ENCODE measurements around the gene COL13A1.

COL13A1 gene

GRCh38 chr10:69850440-69850839 is 48.7 kb downstream of the COL13A1 start:
- no peak for TF ChIP-seq CTCF (IDR thresholded peaks at IDR 0.05; ENCODE audit: low read depth, low read length)
- TF ChIP-seq MYC (IDR thresholded peaks at IDR 0.05; ENCODE audit: low read depth, low read length), result no peak
- no peak for TF ChIP-seq POLR2A (IDR thresholded peaks at IDR 0.05; ENCODE audit: extremely low read depth, insufficient read length)
- no peak for TF ChIP-seq MAX (IDR thresholded peaks at IDR 0.05; ENCODE audit: low read depth, low read length)
- DNase-seq (ENCODE audit: low read depth), result no peak
- no peak overlapping the region for H3K4me3 ChIP-seq (ENCODE audit: low read depth, low read length)

- H3K4me3 ChIP-seq (ENCODE audit: low read depth, low read length), result no peak overlapping the region
- DNase-seq (ENCODE audit: low read depth), result no peak
- no peak for TF ChIP-seq MAX (IDR thresholded peaks at IDR 0.05; ENCODE audit: low read depth, low read length)
- TF ChIP-seq POLR2A (IDR thresholded peaks at IDR 0.05; ENCODE audit: extremely low read depth, insufficient read length), result no peak
- no peak for TF ChIP-seq MYC (IDR thresholded peaks at IDR 0.05; ENCODE audit: low read depth, low read length)
- no peak for TF ChIP-seq CTCF (IDR thresholded peaks at IDR 0.05; ENCODE audit: low read depth, low read length)
These were observed 49.6 kb downstream of the COL13A1 start for GRCh38 chr10:69851306-69851705.

GRCh38 chr10:69853064-69853463 is 51.4 kb downstream of the COL13A1 start:
- TF ChIP-seq POLR2A (IDR thresholded peaks at IDR 0.05; ENCODE audit: extremely low read depth, insufficient read length), result no peak
- TF ChIP-seq CTCF (IDR thresholded peaks at IDR 0.05; ENCODE audit: low read depth, low read length), result no peak
- no peak for TF ChIP-seq MAX (IDR thresholded peaks at IDR 0.05; ENCODE audit: low read depth, low read length)
- no peak for TF ChIP-seq MYC (IDR thresholded peaks at IDR 0.05; ENCODE audit: low read depth, low read length)
- DNase-seq (ENCODE audit: low read depth), result no peak
- H3K4me3 ChIP-seq (ENCODE audit: low read depth, low read length), result no peak overlapping the region

- DNase-seq (ENCODE audit: low read depth), result no peak
- TF ChIP-seq MAX (IDR thresholded peaks at IDR 0.05; ENCODE audit: low read depth, low read length) (no peak), CTCF (IDR thresholded peaks at IDR 0.05; ENCODE audit: low read depth, low read length) (no peak), POLR2A (IDR thresholded peaks at IDR 0.05; ENCODE audit: extremely low read depth, insufficient read length) (no peak), MYC (IDR thresholded peaks at IDR 0.05; ENCODE audit: low read depth, low read length) (no peak)
- H3K4me3 ChIP-seq (ENCODE audit: low read depth, low read length), result no peak overlapping the region
These were observed 53.0 kb downstream of the COL13A1 start for GRCh38 chr10:69854511-69855345.

- DNase-seq (ENCODE audit: low read depth), result no peak
- TF ChIP-seq POLR2A (IDR thresholded peaks at IDR 0.05; ENCODE audit: extremely low read depth, insufficient read length), result no peak
- TF ChIP-seq MAX (IDR thresholded peaks at IDR 0.05; ENCODE audit: low read depth, low read length), result no peak
- no peak for TF ChIP-seq MYC (IDR thresholded peaks at IDR 0.05; ENCODE audit: low read depth, low read length)
- no peak for TF ChIP-seq CTCF (IDR thresholded peaks at IDR 0.05; ENCODE audit: low read depth, low read length)
- no peak overlapping the region for H3K4me3 ChIP-seq (ENCODE audit: low read depth, low read length)
These were observed 53.8 kb downstream of the COL13A1 start for GRCh38 chr10:69855346-69856111.
